ENCODE measurements around the gene AMBP. TPM values are rescaled to one million over a fixed set of nuclear protein-coding genes. Genes with fewer than 3 reads are reported as not detected.

AMBP gene
- total and polyA plus RNA-seq, 12 donors: 0.01 TPM; not detected in 11

DNA sequence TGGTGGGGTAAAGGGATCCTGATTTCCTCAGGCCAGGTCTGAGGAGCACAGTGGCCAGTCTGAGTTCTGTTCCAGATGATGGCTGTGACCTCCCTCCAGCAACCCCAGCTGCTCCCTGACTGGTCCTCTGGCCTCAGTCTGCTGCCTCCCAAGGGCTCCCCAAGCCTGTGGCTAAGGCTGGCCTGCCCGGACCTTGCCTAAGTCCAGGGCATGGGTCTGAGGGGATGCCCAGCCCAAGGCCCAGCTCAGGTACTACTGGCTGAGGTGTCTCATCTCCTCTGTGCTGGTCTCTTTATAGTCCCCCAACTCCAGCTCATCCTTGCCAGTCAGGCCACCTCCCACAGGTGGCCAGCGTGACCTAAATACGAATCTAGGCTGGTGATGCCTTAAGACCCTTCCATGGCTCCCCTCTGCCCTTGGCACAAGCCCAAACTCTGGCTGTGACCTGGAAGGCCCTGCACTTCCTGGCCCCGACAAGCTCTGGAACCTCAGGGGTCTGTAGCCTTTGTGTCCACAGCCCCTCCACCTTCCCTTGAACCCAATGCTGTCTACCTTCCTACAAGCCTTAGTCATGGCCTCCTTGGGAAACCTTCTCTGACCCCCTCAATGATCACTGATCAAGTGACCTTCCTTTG lies 11.2 kb upstream of the AMBP start:
- intact Hi-C loops (cut with DNase I): loop anchor here in 1 of 10 donors (5.0 kb wide), 1 partner anchor 198 kb away; no protein-coding TSS in a partner anchor
- WGBS, 2 donors: 88 to 90% methylated on average over 4 of the region's 4 CpGs
- Histone ChIP-seq H3K4me3 (no peak overlapping the region), H3K27me3 (peaks cover 0 to 24% (median 0%) of the 10 kb centered on the region in 7 donors), H3K36me3 (no peaks in the 10 kb centered on the region), H3K27ac (no peak overlapping the region), H3K9me3 (no peaks in the 10 kb centered on the region), H3K4me1 (no peaks in the 10 kb centered on the region)
- TF ChIP-seq, protein P1, sequence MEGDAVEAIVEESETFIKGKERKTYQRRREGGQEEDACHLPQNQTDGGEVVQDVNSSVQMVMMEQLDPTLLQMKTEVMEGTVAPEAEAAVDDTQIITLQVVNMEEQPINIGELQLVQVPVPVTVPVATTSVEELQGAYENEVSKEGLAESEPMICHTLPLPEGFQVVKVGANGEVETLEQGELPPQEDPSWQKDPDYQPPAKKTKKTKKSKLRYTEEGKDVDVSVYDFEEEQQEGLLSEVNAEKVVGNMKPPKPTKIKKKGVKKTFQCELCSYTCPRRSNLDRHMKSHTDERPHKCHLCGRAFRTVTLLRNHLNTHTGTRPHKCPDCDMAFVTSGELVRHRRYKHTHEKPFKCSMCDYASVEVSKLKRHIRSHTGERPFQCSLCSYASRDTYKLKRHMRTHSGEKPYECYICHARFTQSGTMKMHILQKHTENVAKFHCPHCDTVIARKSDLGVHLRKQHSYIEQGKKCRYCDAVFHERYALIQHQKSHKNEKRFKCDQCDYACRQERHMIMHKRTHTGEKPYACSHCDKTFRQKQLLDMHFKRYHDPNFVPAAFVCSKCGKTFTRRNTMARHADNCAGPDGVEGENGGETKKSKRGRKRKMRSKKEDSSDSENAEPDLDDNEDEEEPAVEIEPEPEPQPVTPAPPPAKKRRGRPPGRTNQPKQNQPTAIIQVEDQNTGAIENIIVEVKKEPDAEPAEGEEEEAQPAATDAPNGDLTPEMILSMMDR (IDR thresholded peaks at IDR 0.05): no peak
- no peak for ATAC-seq
- no peak for DNase-seq

DNA sequence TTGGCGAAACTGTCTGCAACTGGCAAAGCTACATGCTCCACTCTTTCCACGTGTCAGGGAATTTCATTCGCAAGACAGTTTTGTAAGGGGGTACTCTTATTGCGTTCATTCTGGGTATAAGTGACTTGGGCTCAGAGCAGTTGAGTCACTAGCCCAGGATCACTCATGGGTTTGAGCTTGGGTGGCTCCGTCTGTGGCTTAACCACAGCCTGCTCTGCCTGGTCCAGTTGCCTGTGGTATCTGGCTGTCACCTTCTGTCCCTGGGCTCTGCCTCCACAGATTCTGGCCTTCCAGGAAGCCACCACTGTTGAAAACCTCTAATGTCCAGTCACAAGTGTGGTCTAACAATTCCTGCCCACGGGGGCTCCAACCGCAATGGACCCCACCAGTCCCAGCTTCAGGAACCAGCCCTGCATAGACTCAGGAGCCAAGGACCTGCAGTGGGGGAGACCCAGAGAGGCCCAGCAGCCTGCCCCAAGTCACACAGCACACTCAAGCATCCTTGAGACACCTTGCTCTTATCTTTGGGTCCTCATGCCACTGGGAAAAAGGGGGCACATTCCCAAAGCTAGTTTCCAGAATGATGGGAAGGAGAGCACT lies 10.6 kb upstream of the AMBP start:
- TF ChIP-seq, protein P1 (IDR thresholded peaks at IDR 0.05): no peak
- Histone ChIP-seq H3K4me1 (no peaks in the 10 kb centered on the region), H3K4me3 (no peak overlapping the region), H3K27ac (no peak overlapping the region), H3K27me3 (peaks cover 0 to 19% (median 0%) of the 10 kb centered on the region in 7 donors), H3K36me3 (no peaks in the 10 kb centered on the region), H3K9me3 (no peaks in the 10 kb centered on the region)
- WGBS, 2 donors: 92 to 94% methylated on average over 7 of the region's 7 CpGs
- DNase-seq (no peak), ATAC-seq (no peak)
- intact Hi-C loops (cut with DNase I): loop anchor here in 1 of 10 donors (5.0 kb wide), 1 partner anchor 199 kb away; no protein-coding TSS in a partner anchor

DNA sequence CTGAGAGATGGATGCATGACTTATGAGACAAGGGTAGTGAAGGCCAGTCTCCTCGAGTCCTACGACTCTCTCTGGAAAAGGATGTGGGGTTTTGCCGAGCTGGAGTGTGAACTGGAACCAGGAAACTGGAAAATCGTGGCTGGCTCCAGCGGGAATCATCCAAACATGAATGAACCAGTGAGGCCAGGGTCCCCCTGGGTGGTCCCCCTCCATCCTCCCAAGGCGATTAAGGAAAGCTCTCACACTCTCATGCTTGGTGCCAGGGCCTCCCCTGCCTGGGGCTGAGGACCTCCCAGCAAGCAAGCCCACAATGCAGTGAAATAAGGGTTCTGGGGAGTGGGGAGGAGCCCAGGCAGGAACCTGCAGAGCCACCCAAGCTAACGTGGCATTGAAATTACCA lies 9.6 kb upstream of the AMBP start:
- H3K4me3 ChIP-seq: no peak overlapping the region
- H3K27me3 ChIP-seq: peaks cover 0 to 18% (median 0%) of the 10 kb centered on the region in 7 donors
- H3K4me1 ChIP-seq: peaks cover 0 to 2% (median 0%) of the 10 kb centered on the region in 9 donors
- DNase-seq (no peak), ATAC-seq (no peak)
- no peaks in the 10 kb centered on the region for H3K36me3 ChIP-seq
- H3K9me3 ChIP-seq: no peaks in the 10 kb centered on the region
- WGBS, 2 donors: 68 to 79% methylated on average over 7 of the region's 7 CpGs
- H3K27ac ChIP-seq: no peak overlapping the region
- TF ChIP-seq, protein P1 (IDR thresholded peaks at IDR 0.05): no peak
- intact Hi-C loops (cut with DNase I): loop anchor here in 1 of 10 donors (5.0 kb wide), 1 partner anchor 200 kb away; no protein-coding TSS in a partner anchor

DNA sequence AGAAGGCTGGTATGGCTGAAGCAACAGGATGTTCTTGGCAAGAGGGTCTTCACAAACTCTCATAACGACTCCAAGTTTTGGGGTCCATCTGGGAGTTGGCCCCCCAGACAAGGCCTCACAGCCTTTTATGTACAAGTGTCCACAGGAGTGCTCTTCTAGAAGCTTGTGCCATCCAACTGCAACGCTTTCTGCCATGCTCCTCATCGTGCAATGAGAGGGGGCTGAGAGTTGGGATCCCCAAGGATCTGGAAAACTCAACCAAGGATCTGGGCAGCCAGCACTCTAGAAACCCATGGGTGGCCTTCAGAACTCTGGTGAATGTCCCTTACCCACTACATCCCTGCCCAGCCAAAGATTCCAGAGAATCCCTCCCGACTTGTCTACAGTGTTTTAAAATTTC lies 8.5 kb upstream of the AMBP start:
- Histone ChIP-seq H3K27ac (no peak overlapping the region), H3K27me3 (peaks cover 0 to 12% (median 0%) of the 10 kb centered on the region in 7 donors), H3K36me3 (no peaks in the 10 kb centered on the region), H3K4me3 (no peak overlapping the region), H3K4me1 (peaks cover 0 to 5% (median 0%) of the 10 kb centered on the region in 9 donors), H3K9me3 (no peaks in the 10 kb centered on the region)
- 89 to 91% methylated on average over 4 of the region's 4 CpGs for WGBS, 2 donors
- ATAC-seq: no peak
- DNase-seq: no peak
- intact Hi-C loops (cut with DNase I): loop anchor here in 1 of 10 donors (5.0 kb wide), 1 partner anchor 201 kb away; no protein-coding TSS in a partner anchor
- TF ChIP-seq, protein P1 (IDR thresholded peaks at IDR 0.05): no peak
